Astrocyte (in vitro differentiated cells and primary cell): ENCODE results near the gene PAGE2. TPM values are rescaled to one million over a fixed set of nuclear protein-coding genes. Genes with fewer than 3 reads are reported as not detected.
"Not testable (repeated sequence)": the region's sequence is repeated elsewhere in the genome, so short reads cannot be mapped to it uniquely, and the experiment has no call there.

ENCODE experiments used
- DNase-seq: peaks from one replicate; pipeline ENCODE4 v3.0.0-alpha.2; 2010; ENCODE audit warnings: low read depth
- FAIRE-seq: peaks from 2 replicates; lab custom pipeline; 2011; peaks lifted over from hg19 to GRCh38; lab: Jason Lieb, UNC
- H2AFZ ChIP-seq: 2 replicates; pipeline ENCODE4 v1.6.0; 2012; ENCODE audit warnings: low read depth, low read length, inconsistent platforms
- H3K27ac ChIP-seq: 2 replicates; pipeline ENCODE4 v1.5.1; 2011; ENCODE audit warnings: low read depth, low read length, inconsistent platforms
- H3K27me3 ChIP-seq: 2 replicates; pipeline ENCODE4 v1.6.0; 2011; ENCODE audit warnings: low read length, inconsistent platforms; ENCODE audit not compliant: insufficient read depth
- H3K36me3 ChIP-seq: 2 replicates; pipeline ENCODE4 v1.5.1; 2011; ENCODE audit warnings: low read length, inconsistent platforms; ENCODE audit not compliant: insufficient read depth
- H3K4me1 ChIP-seq: 2 replicates; pipeline ENCODE4 v1.5.1; 2011; ENCODE audit warnings: low read length, inconsistent platforms; ENCODE audit not compliant: insufficient read depth
- H3K4me2 ChIP-seq: 2 replicates; pipeline ENCODE4 v1.6.0; 2012; ENCODE audit warnings: low read length, inconsistent platforms
- H3K4me3 ChIP-seq: 2 replicates; pipeline ENCODE4 v1.5.1; 2011; ENCODE audit warnings: low read depth, mild to moderate bottlenecking, low read length, inconsistent platforms; ENCODE audit not compliant: insufficient read depth
- H3K79me2 ChIP-seq: 2 replicates; pipeline ENCODE4 v1.6.0; 2012; ENCODE audit warnings: mild to moderate bottlenecking, low read length, inconsistent platforms; ENCODE audit not compliant: insufficient read depth
- H3K9ac ChIP-seq: 2 replicates; pipeline ENCODE4 v1.6.0; 2012; ENCODE audit warnings: mild to moderate bottlenecking, low read length, inconsistent platforms
- H3K9me3 ChIP-seq: 2 replicates; pipeline ENCODE4 v1.5.1; 2012; ENCODE audit warnings: low read depth, mild to moderate bottlenecking, low read length, inconsistent platforms; ENCODE audit not compliant: insufficient read depth
- H4K20me1 ChIP-seq: 2 replicates; pipeline ENCODE4 v1.6.0; 2012; ENCODE audit warnings: low read length, inconsistent platforms; ENCODE audit not compliant: insufficient read depth
- H3K27ac Mint-ChIP-seq: one replicate; pipeline ENCODE4 v1.8.0; 2021; ENCODE audit warnings: mild to moderate bottlenecking, mixed read lengths; ENCODE audit not compliant: unreplicated experiment
- H3K27me3 Mint-ChIP-seq: one replicate; pipeline ENCODE4 v1.8.0; 2021; ENCODE audit warnings: low read depth, mixed read lengths; ENCODE audit not compliant: unreplicated experiment
- H3K36me3 Mint-ChIP-seq: one replicate; pipeline ENCODE4 v1.8.0; 2021; ENCODE audit warnings: low read depth, mixed read lengths; ENCODE audit not compliant: unreplicated experiment
- H3K4me1 Mint-ChIP-seq: one replicate; pipeline ENCODE4 v1.8.0; 2021; ENCODE audit warnings: low read depth, mixed read lengths; ENCODE audit not compliant: unreplicated experiment
- H3K4me3 Mint-ChIP-seq: one replicate; pipeline ENCODE4 v1.8.0; 2021; ENCODE audit warnings: mild to moderate bottlenecking, moderate library complexity, mixed read lengths; ENCODE audit not compliant: unreplicated experiment
- H3K9me3 Mint-ChIP-seq: one replicate; pipeline ENCODE4 v1.8.0; 2021; ENCODE audit warnings: mild to moderate bottlenecking, mixed read lengths; ENCODE audit not compliant: unreplicated experiment
- EZH2 ChIP-seq: IDR thresholded peaks from 2 replicates; pipeline ENCODE4 v1.6.1; 2012; ENCODE audit warnings: mild to moderate bottlenecking, low read length, inconsistent platforms; ENCODE audit not compliant: insufficient read depth
- total RNA-seq: library from RNA; stranded (reverse); gene quantifications from 2 replicates; pipeline ENCODE4 v1.2.1, GENCODE V29; 2021
- TF ChIP-seq, protein P1 (sequence below): IDR thresholded peaks from 2 replicates; pipeline ENCODE4 v1.5.1; 2011; ENCODE audit warnings: low read depth, mild to moderate bottlenecking, inconsistent platforms, low read length, moderate library complexity; ENCODE audit not compliant: insufficient read depth

PAGE2 gene
- total RNA-seq, 1 donor from 2014 or later, result not detected

DNA sequence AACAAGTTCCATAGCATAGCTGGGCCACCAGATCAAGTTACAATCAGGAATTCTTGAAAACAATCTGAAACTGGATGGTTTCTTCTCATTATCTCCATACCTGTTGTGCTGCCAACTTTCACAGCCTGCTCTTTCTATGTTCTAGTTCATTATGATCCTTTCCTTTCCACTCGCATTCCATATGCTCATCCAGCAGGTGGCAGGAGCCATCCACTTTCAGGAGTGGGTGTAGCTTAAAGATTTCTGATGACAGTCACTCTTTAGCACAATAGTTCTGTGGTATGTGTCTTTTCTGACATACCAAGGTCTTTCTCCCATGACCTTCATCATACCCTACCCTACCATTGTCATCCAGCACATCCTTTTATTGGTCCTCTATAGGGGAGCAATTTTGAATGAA lies 46.4 kb downstream of the PAGE2 start:
- Histone ChIP-seq H3K27me3 (no peaks in the 10 kb centered on the region), H3K36me3 (no peaks in the 10 kb centered on the region), H3K9me3 (no peaks in the 10 kb centered on the region), H3K79me2 (no peaks in the 10 kb centered on the region), H3K4me3 (no peak overlapping the region), H3K4me1 (no peaks in the 10 kb centered on the region), H2AFZ (no peak overlapping the region), H3K4me2 (no peak overlapping the region), H3K9ac (no peak overlapping the region), H3K27ac (no peak overlapping the region), H4K20me1 (no peaks in the 10 kb centered on the region)
- Mint-ChIP-seq H3K4me1 (no peaks in the 10 kb centered on the region), H3K27me3 (peaks cover 4% of the 10 kb centered on the region), H3K27ac (no peak overlapping the region), H3K36me3 (no peaks in the 10 kb centered on the region), H3K4me3 (no peak overlapping the region), H3K9me3 (no peaks in the 10 kb centered on the region)
- DNase-seq (peak; percentile 4), FAIRE-seq (no peak)
- TF ChIP-seq, protein P1, sequence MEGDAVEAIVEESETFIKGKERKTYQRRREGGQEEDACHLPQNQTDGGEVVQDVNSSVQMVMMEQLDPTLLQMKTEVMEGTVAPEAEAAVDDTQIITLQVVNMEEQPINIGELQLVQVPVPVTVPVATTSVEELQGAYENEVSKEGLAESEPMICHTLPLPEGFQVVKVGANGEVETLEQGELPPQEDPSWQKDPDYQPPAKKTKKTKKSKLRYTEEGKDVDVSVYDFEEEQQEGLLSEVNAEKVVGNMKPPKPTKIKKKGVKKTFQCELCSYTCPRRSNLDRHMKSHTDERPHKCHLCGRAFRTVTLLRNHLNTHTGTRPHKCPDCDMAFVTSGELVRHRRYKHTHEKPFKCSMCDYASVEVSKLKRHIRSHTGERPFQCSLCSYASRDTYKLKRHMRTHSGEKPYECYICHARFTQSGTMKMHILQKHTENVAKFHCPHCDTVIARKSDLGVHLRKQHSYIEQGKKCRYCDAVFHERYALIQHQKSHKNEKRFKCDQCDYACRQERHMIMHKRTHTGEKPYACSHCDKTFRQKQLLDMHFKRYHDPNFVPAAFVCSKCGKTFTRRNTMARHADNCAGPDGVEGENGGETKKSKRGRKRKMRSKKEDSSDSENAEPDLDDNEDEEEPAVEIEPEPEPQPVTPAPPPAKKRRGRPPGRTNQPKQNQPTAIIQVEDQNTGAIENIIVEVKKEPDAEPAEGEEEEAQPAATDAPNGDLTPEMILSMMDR, result peak; percentile 48
- no peak for TF ChIP-seq EZH2

DNA sequence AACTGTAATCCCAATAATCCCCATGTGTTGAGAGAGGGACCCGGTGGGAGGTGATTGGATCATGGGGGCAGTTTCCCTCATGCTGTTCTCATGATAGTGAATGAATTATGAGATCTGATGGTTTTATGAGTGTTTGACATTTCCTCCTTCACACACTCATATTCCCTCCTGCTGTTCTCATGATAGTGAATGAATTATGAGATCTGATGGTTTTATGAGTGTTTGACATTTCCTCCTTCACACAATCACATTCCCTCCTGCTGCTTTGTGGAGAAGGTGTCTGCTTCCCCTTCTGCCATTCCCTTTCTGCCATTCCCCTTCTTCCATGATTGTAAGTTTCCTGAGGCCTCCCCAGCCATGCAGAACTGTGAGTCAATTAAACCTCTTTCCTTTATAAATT lies 52.0 kb downstream of the PAGE2 start:
- H2AFZ ChIP-seq, H3K9me3 ChIP-seq, H3K4me3 Mint-ChIP-seq, H3K27ac Mint-ChIP-seq, H3K36me3 Mint-ChIP-seq, H3K9me3 Mint-ChIP-seq, FAIRE-seq, H3K36me3 ChIP-seq, H3K27me3 Mint-ChIP-seq, H3K4me3 ChIP-seq, H3K9ac ChIP-seq, H3K4me2 ChIP-seq, H3K27me3 ChIP-seq, H3K4me1 Mint-ChIP-seq, H3K4me1 ChIP-seq, H3K79me2 ChIP-seq, DNase-seq, H3K27ac ChIP-seq, H4K20me1 ChIP-seq: not testable (repeated sequence)

Other genes with a start within 250 kb of the PAGE2 start
- 83.9 and 86.6 TPM in 2 replicates for gene TRO, start 168.2 kb upstream of the PAGE2 start, total RNA-seq
- 0.34 TPM in 1 of 2 replicates, not detected in the other for gene PFKFB1, start 94.8 kb upstream of the PAGE2 start, total RNA-seq
- 14.5 and 15.0 TPM in 2 replicates for gene APEX2, start 88.7 kb upstream of the PAGE2 start, total RNA-seq
- not detected in 2 replicates for gene ALAS2, start 58.0 kb upstream of the PAGE2 start, total RNA-seq
- gene PAGE2B, start 14.0 kb upstream of the PAGE2 start, total RNA-seq, result not detected in 2 replicates
- gene PAGE5, start 131.3 kb downstream of the PAGE2 start, total RNA-seq, result not detected in 2 replicates
- not detected in 2 replicates for gene PAGE3, start 175.9 kb downstream of the PAGE2 start, total RNA-seq